Stromal cell of bone marrow (primary cell): Measurements from ENCODE around the gene CTTNBP2NL.

Experiments used
- DNase-seq: peaks from one replicate; pipeline ENCODE4 v3.0.0-alpha.2; 2012; ENCODE audit warnings: low read depth

Gene CTTNBP2NL

GRCh38 chr1:112507921-112508277 lies 111.9 kb downstream of the CTTNBP2NL start:
- DNase-seq, result no peak

DNA sequence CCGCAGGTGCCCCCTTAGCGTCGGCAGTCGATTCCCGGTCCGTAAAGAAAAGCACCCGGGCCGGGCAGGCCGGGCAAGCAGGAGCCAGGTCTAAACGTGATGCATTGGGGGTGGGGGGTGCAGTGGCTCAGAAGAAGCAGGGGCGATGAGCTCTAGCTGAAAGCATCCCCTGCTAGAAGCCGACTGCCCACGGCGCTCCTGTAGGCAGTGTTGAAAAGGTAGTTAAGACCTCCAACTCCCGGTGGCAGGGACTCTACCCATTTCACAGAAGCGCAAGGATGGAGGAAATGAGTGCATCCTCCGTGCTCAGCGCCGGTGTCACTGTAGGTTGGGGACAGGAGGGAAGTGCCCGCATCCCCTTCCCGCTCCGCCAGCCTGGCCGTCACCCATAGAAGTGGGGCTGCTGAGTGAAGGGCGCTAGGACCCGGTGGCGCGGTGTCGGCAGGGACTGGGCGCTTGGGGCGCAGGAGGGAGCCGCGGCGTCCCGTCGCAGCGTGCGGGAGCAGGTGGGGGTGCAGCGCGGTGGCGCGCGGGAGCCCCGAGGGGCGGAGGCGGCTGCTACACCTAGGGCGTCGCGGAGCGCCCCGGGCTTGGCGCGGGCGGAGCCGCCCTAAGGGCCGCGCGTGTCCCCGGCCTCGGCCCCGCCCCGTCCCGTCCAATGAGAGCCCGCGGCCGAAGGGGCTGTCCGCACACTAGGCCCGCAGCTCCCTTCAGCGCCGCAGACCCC lies 112.4 kb downstream of the CTTNBP2NL start, which contains the start of gene WNT2B:
Gene WNT2B (plus strand): TSS at position 688 of the 727 bp plus-strand sequence. CDS start 298 bp downstream, outside the sequence.
- no peak for DNase-seq

- DNase-seq, result no peak
Measured at GRCh38 chr1:112509005-112509659, 113.1 kb downstream of the CTTNBP2NL start.

- DNase-seq, result no peak
Measured at GRCh38 chr1:112509660-112510178, 113.7 kb downstream of the CTTNBP2NL start.

DNA sequence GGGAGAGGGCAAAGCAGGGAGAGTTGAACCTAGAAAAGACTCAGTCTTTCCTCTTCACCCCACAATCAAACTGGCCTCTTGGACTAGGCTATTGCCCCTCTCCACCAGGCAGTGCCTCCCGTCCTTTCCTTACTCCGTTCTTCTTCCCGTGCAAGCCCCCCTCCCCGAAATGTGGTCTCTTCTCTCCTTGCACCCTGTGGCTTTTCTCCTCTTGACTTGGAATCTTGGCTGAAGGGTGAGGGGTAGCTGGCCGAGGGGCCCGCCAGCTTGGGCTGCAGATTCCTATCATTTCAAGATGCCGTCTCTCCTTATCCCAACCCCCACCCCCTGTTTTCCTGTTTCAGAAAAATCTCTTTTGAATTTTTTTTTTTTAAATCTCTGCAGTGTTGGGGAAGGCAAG lies 114.3 kb downstream of the CTTNBP2NL start:
- DNase-seq, result no peak
